Right ventricle myocardium inferior (tissue), 1 donor: ENCODE measurements around the gene SERPINF2. TPM values are rescaled to one million over a fixed set of nuclear protein-coding genes. Genes with fewer than 3 reads are reported as not detected.
A peak's percentile ranks its signal among the peaks of the same experiment; 100 is the strongest.
"Not testable (repeated sequence)": the region's sequence is repeated elsewhere in the genome, so short reads cannot be mapped to it uniquely, and the experiment has no call there.

Experiments
- ATAC-seq: fragments of 200-7000 bp; cut with Tn5 transposase; one replicate; pipeline ENCODE4 v1.9.1; 2020; ENCODE audit warnings: mild to moderate bottlenecking, moderate library complexity
- DNase-seq: peaks from one replicate; pipeline ENCODE4 v3.0.0; 2021; ENCODE audit errors: missing footprints
- intact Hi-C: fragments of 100-400 bp; cut with DNase I; formaldehyde crosslinking; loops from one replicate; pipeline ENCODE4 v1.11.0; 2022
- total RNA-seq: library from RNA; stranded (reverse); fragmentation: NEBNext Ultra II Directional; extraction: Animal tissue kit (Norgen Biotek cat#: 25700); gene quantifications from one replicate; pipeline ENCODE4 v1.2.1, GENCODE V29; 2021
- donor health status: DM: no; HTN: yes; CAD: no; lungs with severe emphysema.

SERPINF2 gene
- total RNA-seq, 1 donor from 2014 or later: 0.73 TPM

GRCh38 chr17:1730326-1731193 is 12.1 kb upstream of the SERPINF2 start:
- DNase-seq (peak; percentile 93), ATAC-seq (peak; percentile 85)
- intact Hi-C loops: no loop called here

- ATAC-seq (no peak), DNase-seq (no peak)
- intact Hi-C loops: no loop called here
Observed at GRCh38 chr17:1731194-1731506, 11.5 kb upstream of the SERPINF2 start.

- intact Hi-C loops: no loop called here
- DNase-seq (no peak), ATAC-seq (no peak)
Observed at GRCh38 chr17:1732241-1732832, 10.3 kb upstream of the SERPINF2 start.

GRCh38 chr17:1732833-1733321 is 9.8 kb upstream of the SERPINF2 start:
- intact Hi-C loops: no loop called here
- ATAC-seq: no peak
- DNase-seq: no peak

GRCh38 chr17:1733759-1734158 is 8.9 kb upstream of the SERPINF2 start:
- no peak for DNase-seq
- ATAC-seq: no peak
- intact Hi-C loops: no loop called here

GRCh38 chr17:1735418-1735817 is 7.3 kb upstream of the SERPINF2 start:
- intact Hi-C loops: no loop called here
- DNase-seq: no peak

GRCh38 chr17:1735834-1736347 is 6.8 kb upstream of the SERPINF2 start:
- no peak for ATAC-seq
- no peak for DNase-seq
- intact Hi-C loops: no loop called here

More at GRCh38 chr17:1735418-1735817, 7.3 kb upstream of the SERPINF2 start:
- ATAC-seq: no peak

GRCh38 chr17:1736348-1737281 is 6.1 kb upstream of the SERPINF2 start:
- ATAC-seq (peak; percentile 78), DNase-seq (peak; percentile 83)
- intact Hi-C loops: no loop called here

- no peak for DNase-seq
- intact Hi-C loops: no loop called here
- ATAC-seq: peak; percentile 37
Observed at GRCh38 chr17:1737531-1738291, 5.0 kb upstream of the SERPINF2 start.

- ATAC-seq, DNase-seq, intact Hi-C loops: not testable (repeated sequence)
Observed at GRCh38 chr17:1741899-1742298, 772 bp upstream of the SERPINF2 start.

GRCh38 chr17:1743088-1743439 is 393 bp downstream of the SERPINF2 start:
- ATAC-seq: no peak
- intact Hi-C loops: no loop called here

GRCh38 chr17:1744551-1745512 is 2.2 kb downstream of the SERPINF2 start:
- peak; percentile 42 for ATAC-seq
- no peak for DNase-seq
- intact Hi-C loops: no loop called here

More at GRCh38 chr17:1743088-1743439, 393 bp downstream of the SERPINF2 start:
- no peak for DNase-seq

- ATAC-seq (no peak), DNase-seq (no peak)
- intact Hi-C loops: no loop called here
Observed at GRCh38 chr17:1745513-1746020, 2.9 kb downstream of the SERPINF2 start.

- DNase-seq (no peak), ATAC-seq (peak; percentile 33)
- intact Hi-C loops: no loop called here
Observed at GRCh38 chr17:1746975-1747543, 4.4 kb downstream of the SERPINF2 start.

- ATAC-seq (no peak), DNase-seq (no peak)
- intact Hi-C loops: no loop called here
Observed at GRCh38 chr17:1750628-1751027, 8.0 kb downstream of the SERPINF2 start.

- DNase-seq (no peak), ATAC-seq (peak; percentile 50)
- intact Hi-C loops: no loop called here
Observed at GRCh38 chr17:1752425-1753262, 10.0 kb downstream of the SERPINF2 start.
